DND-41 (cell line): ENCODE measurements around the gene MICALL2.
A peak's percentile ranks its signal among the peaks of the same experiment; 100 is the strongest.

ENCODE experiments used
- ATAC-seq: fragments of 200-7000 bp; cut with Tn5 transposase; 3 replicates; pipeline ENCODE4 v1.9.1; 2021; ENCODE audit warnings: low read depth; ENCODE audit not compliant: insufficient read depth
- DNase-seq: peaks from one replicate; pipeline ENCODE4 v3.0.0-alpha.2; 2020
- H2AFZ ChIP-seq: 2 replicates; pipeline ENCODE4 v1.6.0; 2012; ENCODE audit warnings: low read depth, low read length
- H3K27ac ChIP-seq: 2 replicates; pipeline ENCODE4 v1.5.1; 2012; ENCODE audit warnings: low read length, inconsistent platforms
- H3K27me3 ChIP-seq: fragments of 200-600 bp; sonication (generic); 2 replicates; pipeline ENCODE4 v1.6.0; 2012; ENCODE audit warnings: low read length, mild to moderate bottlenecking, inconsistent platforms; ENCODE audit not compliant: insufficient read depth, poor library complexity
- H3K36me3 ChIP-seq: 2 replicates; pipeline ENCODE4 v1.5.1; 2012; ENCODE audit warnings: low read length, inconsistent platforms; ENCODE audit not compliant: insufficient read depth
- H3K4me1 ChIP-seq: 2 replicates; pipeline ENCODE4 v1.5.1; 2012; ENCODE audit warnings: mild to moderate bottlenecking, low read length; ENCODE audit not compliant: insufficient read depth
- H3K4me2 ChIP-seq: 2 replicates; pipeline ENCODE4 v1.6.0; 2012; ENCODE audit warnings: mild to moderate bottlenecking, moderate library complexity, low read length, inconsistent platforms; ENCODE audit not compliant: insufficient read depth
- H3K4me3 ChIP-seq, 2 experiments: fragments of 200-600 bp in 1 of 2; shearing (Covaris generic) in 1 of 2; 2 replicates each; pipeline ENCODE4 v1.5.1; 2012 to 2016; ENCODE audit warnings: inconsistent platforms in 2 of 2, low read length in 2 of 2, mild to moderate bottlenecking in 2 of 2, low read depth in 1 of 2, moderate library complexity in 1 of 2
- H3K79me2 ChIP-seq: 2 replicates; pipeline ENCODE4 v1.6.0; 2012; ENCODE audit warnings: low read length, inconsistent platforms; ENCODE audit not compliant: insufficient read depth
- H3K9ac ChIP-seq: 2 replicates; pipeline ENCODE4 v1.6.0; 2012; ENCODE audit warnings: low read depth, mild to moderate bottlenecking, inconsistent platforms, low read length, moderate library complexity
- H3K9me3 ChIP-seq: 2 replicates; pipeline ENCODE4 v1.5.1; 2012; ENCODE audit warnings: low read length, moderate library complexity, mild to moderate bottlenecking, inconsistent platforms; ENCODE audit not compliant: insufficient read depth, severe bottlenecking
- H4K20me1 ChIP-seq: 2 replicates; pipeline ENCODE4 v1.6.0; 2012; ENCODE audit warnings: low read length; ENCODE audit not compliant: insufficient read depth
- CTCF ChIP-seq: IDR thresholded peaks from 2 replicates; pipeline ENCODE4 v1.5.1; 2012; ENCODE audit warnings: borderline replicate concordance, low read length, moderate library complexity, mild to moderate bottlenecking; ENCODE audit not compliant: poor library complexity, severe bottlenecking; ENCODE audit errors: extremely low read depth
- EZH2 ChIP-seq: IDR thresholded peaks from 3 replicates; pipeline ENCODE4 v1.6.1; 2012; ENCODE audit warnings: borderline replicate concordance, low read depth, mild to moderate bottlenecking, moderate library complexity, low read length, inconsistent platforms; ENCODE audit not compliant: severe bottlenecking

The MICALL2 gene

GRCh38 chr7:1412322-1413261 is 46.7 kb downstream of the MICALL2 start:
- no peaks in the 10 kb centered on the region for H3K9me3 ChIP-seq
- no peaks in the 10 kb centered on the region; the same call in 1 of the 2 replicates for H4K20me1 ChIP-seq
- no peak overlapping the region for H3K4me2 ChIP-seq
- no peak overlapping the region for H3K9ac ChIP-seq
- H3K36me3 ChIP-seq, result no peaks in the 10 kb centered on the region
- H3K4me1 ChIP-seq, result peaks cover 5% of the 10 kb centered on the region
- no peak overlapping the region for H3K4me3 ChIP-seq
- no peaks in the 10 kb centered on the region for H3K27me3 ChIP-seq
- H3K27ac ChIP-seq, result no peak overlapping the region
- no peak overlapping the region for H2AFZ ChIP-seq
- peak; percentile 34 for DNase-seq
- no peaks in the 10 kb centered on the region for H3K79me2 ChIP-seq
- ATAC-seq, result peak; percentile 49; the same call in 2 of the 3 replicates
- TF ChIP-seq EZH2, result no peak
- TF ChIP-seq CTCF, result no peak

- Histone ChIP-seq H4K20me1 (no peaks in the 10 kb centered on the region; the same call in 1 of the 2 replicates), H3K27me3 (no peaks in the 10 kb centered on the region), H3K9ac (no peak overlapping the region), H3K36me3 (no peaks in the 10 kb centered on the region), H3K4me1 (no peaks in the 10 kb centered on the region), H3K27ac (no peak overlapping the region), H3K79me2 (no peaks in the 10 kb centered on the region), H3K4me3 (no peak overlapping the region), H2AFZ (no peak overlapping the region), H3K9me3 (no peaks in the 10 kb centered on the region), H3K4me2 (no peak overlapping the region)
- no peak for DNase-seq
- TF ChIP-seq CTCF (no peak), EZH2 (no peak)
- no peak for ATAC-seq
Observed at GRCh38 chr7:1411414-1411813, 47.9 kb downstream of the MICALL2 start.

GRCh38 chr7:1410992-1411391 is 48.3 kb downstream of the MICALL2 start:
- Histone ChIP-seq H3K9ac (no peak overlapping the region), H4K20me1 (no peaks in the 10 kb centered on the region; the same call in 1 of the 2 replicates), H3K4me3 (no peak overlapping the region), H3K36me3 (no peaks in the 10 kb centered on the region), H3K4me1 (no peaks in the 10 kb centered on the region), H3K9me3 (no peaks in the 10 kb centered on the region), H3K79me2 (no peaks in the 10 kb centered on the region), H3K4me2 (no peak overlapping the region), H3K27ac (no peak overlapping the region), H2AFZ (no peak overlapping the region), H3K27me3 (no peaks in the 10 kb centered on the region)
- ATAC-seq, result no peak
- no peak for TF ChIP-seq CTCF
- TF ChIP-seq EZH2, result no peak
- DNase-seq, result no peak
